ENCODE measurements around the gene FTHL17. TPM values are rescaled to one million over a fixed set of nuclear protein-coding genes. Genes with fewer than 3 reads are reported as not detected.

The FTHL17 gene
- total RNA-seq, 1 donor from 2014 or later: not detected

DNA sequence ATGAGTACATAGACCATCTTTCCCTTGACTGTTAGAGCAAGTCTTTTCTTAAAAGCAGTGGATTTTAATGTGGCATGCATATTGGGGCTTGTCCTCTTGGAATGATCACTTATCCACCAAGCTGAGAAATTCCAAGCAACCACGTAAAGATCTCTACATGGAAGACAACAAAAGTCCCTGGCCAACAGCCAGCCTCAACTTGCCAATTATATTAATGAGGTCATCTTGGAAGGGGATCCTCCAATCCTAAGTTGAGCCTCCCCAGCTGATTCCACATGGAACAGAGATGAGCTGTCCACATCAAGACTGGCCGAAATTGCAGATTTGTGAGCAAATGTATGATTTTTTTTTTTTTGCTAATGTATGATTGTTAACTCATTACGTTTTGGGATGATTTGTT is 20.6 kb upstream of the FTHL17 start:
- Histone ChIP-seq H3K9ac (ENCODE audit: low read depth in 1 of 3, low read length in 3 of 3) (no peak overlapping the region), H3K4me1 (ENCODE audit: control insufficient read depth in 3 of 3, insufficient read depth in 3 of 3, low read length in 3 of 3) (no peaks in the 10 kb centered on the region), H3K4me3 (ENCODE audit: low read length in 3 of 3) (no peak overlapping the region), H3K27ac (ENCODE audit: low read depth, low read length) (no peak overlapping the region), H3K9me3 (ENCODE audit: control insufficient read depth in 3 of 3, low read length in 3 of 3) (no peaks in the 10 kb centered on the region), H3K27me3 (ENCODE audit: control insufficient read depth in 3 of 3, insufficient read depth in 3 of 3, low read length in 3 of 3) (no peaks in the 10 kb centered on the region), H3K36me3 (ENCODE audit: control insufficient read depth in 3 of 3, insufficient read depth in 3 of 3, low read length in 3 of 3) (no peaks in the 10 kb centered on the region)

DNA sequence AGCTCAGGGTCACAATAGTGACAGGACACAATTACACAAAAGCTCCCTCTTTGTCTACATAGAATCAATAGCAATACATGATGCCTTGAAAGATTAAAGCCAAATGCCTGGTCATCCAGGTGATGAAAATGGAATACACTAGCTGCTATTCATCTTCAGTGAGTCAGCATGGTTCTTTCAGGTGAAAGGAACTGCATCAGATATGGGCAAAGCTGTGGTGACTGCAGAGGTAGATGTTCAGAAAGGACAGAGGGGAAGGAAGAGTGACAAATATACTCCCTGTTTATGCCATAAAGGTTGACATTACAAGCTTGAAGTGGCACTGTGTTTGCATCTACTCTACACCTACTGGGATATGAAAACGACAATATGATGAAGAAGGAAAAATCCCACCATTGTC is 20.0 kb upstream of the FTHL17 start:
- Histone ChIP-seq H3K9ac (ENCODE audit: low read depth in 1 of 3, low read length in 3 of 3) (no peak overlapping the region), H3K9me3 (ENCODE audit: control insufficient read depth in 3 of 3, low read length in 3 of 3) (no peaks in the 10 kb centered on the region), H3K4me3 (ENCODE audit: low read length in 3 of 3) (no peak overlapping the region), H3K4me1 (ENCODE audit: control insufficient read depth in 3 of 3, insufficient read depth in 3 of 3, low read length in 3 of 3) (no peaks in the 10 kb centered on the region), H3K36me3 (ENCODE audit: control insufficient read depth in 3 of 3, insufficient read depth in 3 of 3, low read length in 3 of 3) (no peaks in the 10 kb centered on the region), H3K27me3 (ENCODE audit: control insufficient read depth in 3 of 3, insufficient read depth in 3 of 3, low read length in 3 of 3) (no peaks in the 10 kb centered on the region), H3K27ac (ENCODE audit: low read depth, low read length) (no peak overlapping the region)

DNA sequence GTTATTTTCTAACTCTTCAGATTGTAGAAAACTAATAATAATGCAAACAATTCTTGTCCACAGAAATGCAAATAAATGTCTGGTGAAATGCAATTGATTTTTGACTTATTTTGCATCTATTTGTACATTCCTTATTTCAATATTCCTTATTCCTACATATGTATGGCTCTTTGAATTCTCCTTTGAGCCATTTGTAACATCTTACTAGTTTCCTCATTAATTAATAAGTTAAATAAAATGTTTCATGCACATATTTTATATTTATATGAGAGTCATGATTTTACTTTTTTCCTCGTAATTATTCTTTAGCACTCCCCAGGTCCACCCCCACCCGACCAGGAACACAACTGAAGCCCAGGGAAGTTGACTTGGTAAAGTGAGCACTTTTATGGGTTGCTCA is 2.7 kb upstream of the FTHL17 start:
- Histone ChIP-seq H3K9me3 (ENCODE audit: control insufficient read depth in 3 of 3, low read length in 3 of 3) (no peaks in the 10 kb centered on the region), H3K27ac (ENCODE audit: low read depth, low read length) (no peak overlapping the region), H3K36me3 (ENCODE audit: control insufficient read depth in 3 of 3, insufficient read depth in 3 of 3, low read length in 3 of 3) (no peaks in the 10 kb centered on the region), H3K9ac (ENCODE audit: low read depth in 1 of 3, low read length in 3 of 3) (no peak overlapping the region), H3K4me1 (ENCODE audit: control insufficient read depth in 3 of 3, insufficient read depth in 3 of 3, low read length in 3 of 3) (no peaks in the 10 kb centered on the region), H3K27me3 (ENCODE audit: control insufficient read depth in 3 of 3, insufficient read depth in 3 of 3, low read length in 3 of 3) (no peaks in the 10 kb centered on the region), H3K4me3 (ENCODE audit: low read length in 3 of 3) (no peak overlapping the region)

DNA sequence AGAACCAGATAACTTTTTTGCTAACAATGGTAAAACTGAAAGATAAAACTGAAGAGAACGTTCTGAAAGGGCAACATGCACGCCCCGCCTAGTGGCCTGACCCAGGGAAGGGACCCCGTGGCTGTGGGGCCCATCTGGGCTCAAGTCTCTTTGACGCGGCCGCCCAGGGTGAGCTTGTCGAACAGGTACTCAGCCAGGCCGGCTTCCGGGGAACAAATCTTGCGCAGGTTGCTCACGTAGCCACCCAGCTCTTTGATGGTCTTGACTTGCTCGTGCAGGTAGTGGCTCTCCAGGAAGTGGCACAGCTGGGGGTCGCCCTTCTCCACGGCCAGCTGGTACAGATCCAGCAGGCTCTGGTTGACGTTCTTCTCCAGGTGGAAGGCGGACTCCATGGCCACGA is 579 bp downstream of the FTHL17 start:
- Histone ChIP-seq H3K9ac (ENCODE audit: low read depth in 1 of 3, low read length in 3 of 3) (no peak overlapping the region), H3K4me1 (ENCODE audit: control insufficient read depth in 3 of 3, insufficient read depth in 3 of 3, low read length in 3 of 3) (no peaks in the 10 kb centered on the region), H3K27me3 (ENCODE audit: control insufficient read depth in 3 of 3, insufficient read depth in 3 of 3, low read length in 3 of 3) (no peaks in the 10 kb centered on the region), H3K4me3 (ENCODE audit: low read length in 3 of 3) (no peak overlapping the region), H3K36me3 (ENCODE audit: control insufficient read depth in 3 of 3, insufficient read depth in 3 of 3, low read length in 3 of 3) (no peaks in the 10 kb centered on the region), H3K27ac (ENCODE audit: low read depth, low read length) (no peak overlapping the region), H3K9me3 (ENCODE audit: control insufficient read depth in 3 of 3, low read length in 3 of 3) (no peaks in the 10 kb centered on the region)

DNA sequence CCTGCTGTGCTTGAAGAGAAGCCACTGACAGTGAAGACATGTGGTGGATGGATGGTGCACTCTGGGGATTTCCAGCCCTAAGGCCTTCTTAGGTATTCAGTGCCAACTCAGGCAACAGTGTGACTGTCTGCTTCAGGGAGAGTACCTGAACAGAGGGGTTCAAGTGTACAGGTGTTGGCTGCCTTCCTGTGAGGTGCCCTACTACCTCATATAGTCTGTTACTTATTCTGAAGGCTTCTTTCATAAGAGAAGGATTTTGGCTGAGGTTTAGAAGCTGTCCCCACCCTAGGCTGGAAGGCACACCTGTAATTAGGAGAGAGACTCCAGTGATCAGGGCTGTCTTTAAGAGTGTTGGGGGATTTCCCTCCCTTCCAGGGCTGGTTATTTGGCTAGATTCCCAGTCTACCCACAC is 1.8 kb downstream of the FTHL17 start:
- H3K4me3 ChIP-seq (ENCODE audit: low read length in 3 of 3): no peak overlapping the region
- no peak overlapping the region for H3K27ac ChIP-seq (ENCODE audit: low read depth, low read length)
- no peaks in the 10 kb centered on the region for H3K27me3 ChIP-seq (ENCODE audit: control insufficient read depth in 3 of 3, insufficient read depth in 3 of 3, low read length in 3 of 3)
- H3K36me3 ChIP-seq (ENCODE audit: control insufficient read depth in 3 of 3, insufficient read depth in 3 of 3, low read length in 3 of 3): no peaks in the 10 kb centered on the region
- no peak overlapping the region for H3K9ac ChIP-seq (ENCODE audit: low read depth in 1 of 3, low read length in 3 of 3)
- no peaks in the 10 kb centered on the region for H3K9me3 ChIP-seq (ENCODE audit: control insufficient read depth in 3 of 3, low read length in 3 of 3)
- H3K4me1 ChIP-seq (ENCODE audit: control insufficient read depth in 3 of 3, insufficient read depth in 3 of 3, low read length in 3 of 3): no peaks in the 10 kb centered on the region

DNA sequence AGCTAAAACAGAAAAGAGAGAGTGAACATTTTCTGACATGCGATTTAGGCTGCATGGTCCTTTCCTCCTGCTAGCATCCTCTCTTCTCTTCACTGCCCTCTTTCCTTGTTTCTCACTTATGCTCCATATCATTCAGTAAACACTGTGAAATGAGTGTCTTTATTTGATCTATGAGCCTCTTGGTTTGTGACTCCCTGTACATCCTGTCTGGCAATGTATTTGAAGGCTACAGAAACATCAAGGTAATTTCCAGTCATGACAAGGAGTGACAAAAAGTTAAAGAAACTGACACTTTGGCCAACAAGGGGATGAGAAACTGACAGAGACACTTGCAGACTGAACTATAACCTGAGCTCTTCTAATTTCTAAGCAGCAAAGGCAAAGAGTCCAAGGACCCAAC is 8.7 kb downstream of the FTHL17 start:
- Histone ChIP-seq H3K27me3 (ENCODE audit: control insufficient read depth in 3 of 3, insufficient read depth in 3 of 3, low read length in 3 of 3) (no peaks in the 10 kb centered on the region), H3K4me3 (ENCODE audit: low read length in 3 of 3) (no peak overlapping the region), H3K36me3 (ENCODE audit: control insufficient read depth in 3 of 3, insufficient read depth in 3 of 3, low read length in 3 of 3) (no peaks in the 10 kb centered on the region), H3K27ac (ENCODE audit: low read depth, low read length) (no peak overlapping the region), H3K9ac (ENCODE audit: low read depth in 1 of 3, low read length in 3 of 3) (no peak overlapping the region), H3K4me1 (ENCODE audit: control insufficient read depth in 3 of 3, insufficient read depth in 3 of 3, low read length in 3 of 3) (no peaks in the 10 kb centered on the region), H3K9me3 (ENCODE audit: control insufficient read depth in 3 of 3, low read length in 3 of 3) (no peaks in the 10 kb centered on the region)

DNA sequence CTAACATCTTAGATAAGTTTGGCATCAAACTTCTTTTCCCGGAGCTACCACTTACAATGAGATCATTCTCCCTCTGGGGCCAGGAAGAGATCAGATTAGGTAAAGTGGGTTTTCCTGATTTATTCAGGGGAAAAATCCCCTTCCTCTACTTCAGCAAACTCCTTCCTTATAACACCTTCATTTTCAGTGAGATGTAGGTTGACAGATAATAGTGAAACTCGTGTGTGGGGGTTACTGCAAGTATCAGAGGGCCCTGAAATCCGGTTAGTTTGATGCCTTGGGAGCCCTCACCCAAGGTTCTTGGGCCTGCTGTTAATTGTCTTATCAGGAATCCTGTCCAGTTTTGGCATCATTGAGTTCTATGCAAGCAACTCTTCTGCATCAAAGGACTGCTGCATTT is 10.8 kb downstream of the FTHL17 start:
- Histone ChIP-seq H3K9me3 (ENCODE audit: control insufficient read depth in 3 of 3, low read length in 3 of 3) (no peaks in the 10 kb centered on the region), H3K4me1 (ENCODE audit: control insufficient read depth in 3 of 3, insufficient read depth in 3 of 3, low read length in 3 of 3) (no peaks in the 10 kb centered on the region), H3K36me3 (ENCODE audit: control insufficient read depth in 3 of 3, insufficient read depth in 3 of 3, low read length in 3 of 3) (no peaks in the 10 kb centered on the region), H3K4me3 (ENCODE audit: low read length in 3 of 3) (no peak overlapping the region), H3K27ac (ENCODE audit: low read depth, low read length) (no peak overlapping the region), H3K9ac (ENCODE audit: low read depth in 1 of 3, low read length in 3 of 3) (no peak overlapping the region), H3K27me3 (ENCODE audit: control insufficient read depth in 3 of 3, insufficient read depth in 3 of 3, low read length in 3 of 3) (no peaks in the 10 kb centered on the region)

DNA sequence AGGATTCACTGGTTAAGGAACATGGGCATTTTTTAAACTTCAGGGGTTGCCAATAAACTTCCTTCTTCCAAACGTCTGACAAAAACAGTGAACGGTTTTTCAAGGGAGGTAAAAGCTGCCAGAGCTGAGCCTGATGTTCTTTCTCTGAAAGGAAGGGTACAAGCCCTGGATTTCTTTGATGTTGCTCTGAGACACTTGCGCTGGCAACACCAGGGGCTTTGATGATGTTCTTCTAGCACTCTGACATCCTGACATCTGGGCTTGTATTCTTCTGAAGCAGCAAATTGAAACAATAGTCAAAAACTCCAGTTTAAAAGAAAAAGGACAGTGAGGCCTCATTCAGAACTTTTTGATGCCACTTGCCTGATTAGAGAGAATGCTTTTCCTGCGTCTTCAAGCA is 11.8 kb downstream of the FTHL17 start:
- no peak overlapping the region for H3K4me3 ChIP-seq (ENCODE audit: low read length in 3 of 3)
- H3K4me1 ChIP-seq (ENCODE audit: control insufficient read depth in 3 of 3, insufficient read depth in 3 of 3, low read length in 3 of 3): no peaks in the 10 kb centered on the region
- H3K36me3 ChIP-seq (ENCODE audit: control insufficient read depth in 3 of 3, insufficient read depth in 3 of 3, low read length in 3 of 3): no peaks in the 10 kb centered on the region
- H3K27me3 ChIP-seq (ENCODE audit: control insufficient read depth in 3 of 3, insufficient read depth in 3 of 3, low read length in 3 of 3): no peaks in the 10 kb centered on the region
- H3K9ac ChIP-seq (ENCODE audit: low read depth in 1 of 3, low read length in 3 of 3): no peak overlapping the region
- no peaks in the 10 kb centered on the region for H3K9me3 ChIP-seq (ENCODE audit: control insufficient read depth in 3 of 3, low read length in 3 of 3)
- no peak overlapping the region for H3K27ac ChIP-seq (ENCODE audit: low read depth, low read length)

DNA sequence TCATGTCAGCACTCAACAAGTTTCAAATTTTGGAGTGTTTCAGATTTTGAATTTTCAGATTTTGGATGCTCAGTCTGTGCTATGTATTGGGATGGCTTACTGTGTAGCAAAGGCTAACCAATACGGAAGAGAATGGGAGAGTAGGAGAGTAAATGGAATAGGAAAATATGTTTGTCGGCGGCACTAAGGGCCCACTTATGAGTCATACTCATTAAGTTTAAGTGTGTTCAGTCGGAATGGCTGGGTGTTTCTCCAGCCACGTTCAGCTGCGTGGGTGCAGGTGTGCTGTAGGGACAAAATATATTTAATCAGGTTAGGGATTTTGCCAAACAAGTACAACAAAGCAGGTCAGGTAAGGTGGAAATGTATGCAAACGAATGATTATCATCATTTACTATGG is 13.6 kb downstream of the FTHL17 start:
- no peaks in the 10 kb centered on the region for H3K4me1 ChIP-seq (ENCODE audit: control insufficient read depth in 3 of 3, insufficient read depth in 3 of 3, low read length in 3 of 3)
- H3K27me3 ChIP-seq (ENCODE audit: control insufficient read depth in 3 of 3, insufficient read depth in 3 of 3, low read length in 3 of 3): no peaks in the 10 kb centered on the region
- no peak overlapping the region for H3K4me3 ChIP-seq (ENCODE audit: low read length in 3 of 3)
- H3K9me3 ChIP-seq (ENCODE audit: control insufficient read depth in 3 of 3, low read length in 3 of 3): no peaks in the 10 kb centered on the region
- H3K9ac ChIP-seq (ENCODE audit: low read depth in 1 of 3, low read length in 3 of 3): no peak overlapping the region
- no peaks in the 10 kb centered on the region for H3K36me3 ChIP-seq (ENCODE audit: control insufficient read depth in 3 of 3, insufficient read depth in 3 of 3, low read length in 3 of 3)
- no peak overlapping the region for H3K27ac ChIP-seq (ENCODE audit: low read depth, low read length)

DNA sequence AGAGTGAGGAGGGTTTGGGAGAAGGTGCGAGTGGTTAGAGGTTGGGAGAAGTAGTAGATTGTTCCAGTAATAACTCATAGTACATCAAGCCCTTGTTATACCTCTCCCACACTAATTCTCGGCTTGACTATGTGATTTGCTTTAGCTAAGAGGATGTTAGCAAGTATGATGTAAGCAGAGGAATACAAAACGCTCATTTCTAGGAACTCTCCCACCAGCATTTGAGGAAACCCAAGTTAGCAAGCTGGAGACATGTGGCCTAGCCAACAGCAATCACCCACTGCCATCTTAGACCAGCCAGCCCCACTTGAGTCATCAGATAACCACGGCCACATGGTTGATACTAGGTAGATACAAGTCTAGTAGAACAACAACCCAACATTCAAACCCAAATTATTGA is 14.2 kb downstream of the FTHL17 start:
- no peaks in the 10 kb centered on the region for H3K9me3 ChIP-seq (ENCODE audit: control insufficient read depth in 3 of 3, low read length in 3 of 3)
- no peaks in the 10 kb centered on the region for H3K36me3 ChIP-seq (ENCODE audit: control insufficient read depth in 3 of 3, insufficient read depth in 3 of 3, low read length in 3 of 3)
- H3K27ac ChIP-seq (ENCODE audit: low read depth, low read length): no peak overlapping the region
- H3K4me1 ChIP-seq (ENCODE audit: control insufficient read depth in 3 of 3, insufficient read depth in 3 of 3, low read length in 3 of 3): no peaks in the 10 kb centered on the region
- no peak overlapping the region for H3K4me3 ChIP-seq (ENCODE audit: low read length in 3 of 3)
- H3K9ac ChIP-seq (ENCODE audit: low read depth in 1 of 3, low read length in 3 of 3): no peak overlapping the region
- no peaks in the 10 kb centered on the region for H3K27me3 ChIP-seq (ENCODE audit: control insufficient read depth in 3 of 3, insufficient read depth in 3 of 3, low read length in 3 of 3)

DNA sequence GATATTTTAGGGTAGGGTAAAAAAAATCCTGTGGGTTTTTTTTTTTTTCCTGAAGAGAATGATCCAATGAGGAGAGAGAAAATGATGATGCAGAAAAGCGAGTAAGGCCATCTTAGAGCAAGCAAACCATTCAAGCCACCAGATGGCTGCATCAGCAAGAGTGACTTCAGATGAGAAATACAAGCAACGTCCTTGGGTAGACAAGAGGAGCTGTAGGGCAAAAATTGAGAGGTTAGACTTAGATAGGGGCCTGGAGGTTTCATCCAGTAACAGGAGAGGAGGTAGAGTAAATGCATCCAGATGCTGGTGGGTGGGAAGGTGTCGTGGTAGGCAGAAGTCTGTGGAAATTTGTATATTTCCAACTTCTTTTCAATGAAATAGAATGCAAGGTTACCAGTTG is 14.6 kb downstream of the FTHL17 start:
- Histone ChIP-seq H3K9me3 (ENCODE audit: control insufficient read depth in 3 of 3, low read length in 3 of 3) (no peaks in the 10 kb centered on the region), H3K36me3 (ENCODE audit: control insufficient read depth in 3 of 3, insufficient read depth in 3 of 3, low read length in 3 of 3) (no peaks in the 10 kb centered on the region), H3K27me3 (ENCODE audit: control insufficient read depth in 3 of 3, insufficient read depth in 3 of 3, low read length in 3 of 3) (no peaks in the 10 kb centered on the region), H3K9ac (ENCODE audit: low read depth in 1 of 3, low read length in 3 of 3) (no peak overlapping the region), H3K27ac (ENCODE audit: low read depth, low read length) (no peak overlapping the region), H3K4me3 (ENCODE audit: low read length in 3 of 3) (no peak overlapping the region), H3K4me1 (ENCODE audit: control insufficient read depth in 3 of 3, insufficient read depth in 3 of 3, low read length in 3 of 3) (no peaks in the 10 kb centered on the region)

Measured in skeletal muscle tissue (tissue), 4 donors.